ENCODE results near the gene FXYD3.
"Not testable (repeated sequence)": the region's sequence is repeated elsewhere in the genome, so short reads cannot be mapped to it uniquely, and the experiment has no call there.

The FXYD3 gene

GRCh38 chr19:35086455-35086854, 29.2 kb upstream of the FXYD3 start:
- no peak for DNase-seq (ENCODE audit: low read depth in 2 of 2)

DNA sequence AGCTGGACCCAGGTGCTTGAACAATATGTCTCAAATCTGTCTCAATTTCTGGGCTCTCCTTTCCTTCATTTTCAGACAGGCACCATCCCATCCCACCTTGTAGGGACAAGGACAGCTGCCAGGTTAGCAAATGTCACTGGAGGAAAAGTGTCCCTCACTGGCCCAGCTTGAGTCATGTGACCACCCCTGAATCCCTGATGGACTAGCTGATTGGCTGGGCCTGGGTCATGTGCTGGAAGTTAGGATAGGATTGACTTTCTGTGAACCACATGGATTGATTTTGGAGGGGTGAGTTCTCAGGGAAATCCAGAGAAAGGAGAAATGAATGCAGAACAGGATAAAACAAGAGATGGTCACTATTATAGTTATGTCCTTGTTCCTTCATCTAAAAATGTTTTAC, 28.2 kb upstream of the FXYD3 start:
- no peak for DNase-seq (ENCODE audit: low read depth in 2 of 2)

DNA sequence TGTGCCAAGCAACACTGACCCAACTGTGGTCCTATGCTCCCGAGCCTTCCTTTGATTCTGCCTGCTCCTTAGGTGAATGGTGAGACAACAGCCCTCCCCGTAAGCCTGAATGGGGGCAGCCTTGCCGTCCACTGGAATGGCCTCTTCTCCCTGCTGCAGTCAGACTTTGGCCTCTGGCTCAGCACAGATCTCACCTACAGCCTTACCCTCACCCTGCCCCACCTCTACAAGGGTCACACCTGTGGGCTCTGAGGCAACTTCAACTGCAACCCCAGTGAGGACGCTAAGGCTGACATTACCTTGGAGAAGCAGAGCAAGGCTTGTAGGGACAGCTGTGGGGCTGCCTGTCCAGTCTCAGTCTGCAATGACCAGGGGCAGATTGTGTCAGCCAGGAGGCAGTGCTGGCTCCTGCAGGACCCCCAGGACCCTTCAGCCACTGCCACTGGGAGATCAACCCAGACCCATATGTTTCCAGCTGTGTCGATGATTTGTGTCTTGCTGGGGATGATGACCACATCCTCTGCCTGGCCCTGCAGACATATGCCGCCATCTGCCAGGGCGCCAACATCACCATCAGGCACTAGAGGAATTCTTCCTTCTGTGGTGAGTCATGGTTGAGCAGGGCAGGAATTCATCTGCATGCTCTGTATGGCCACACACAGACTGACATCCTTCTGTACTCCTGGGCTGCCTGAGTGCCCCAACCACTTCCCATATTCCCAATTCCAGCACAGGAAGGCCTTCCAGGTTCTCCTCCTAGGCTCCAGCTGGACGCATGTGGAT, 27.3 kb upstream of the FXYD3 start:
- no peak for DNase-seq (ENCODE audit: low read depth in 2 of 2)

DNA sequence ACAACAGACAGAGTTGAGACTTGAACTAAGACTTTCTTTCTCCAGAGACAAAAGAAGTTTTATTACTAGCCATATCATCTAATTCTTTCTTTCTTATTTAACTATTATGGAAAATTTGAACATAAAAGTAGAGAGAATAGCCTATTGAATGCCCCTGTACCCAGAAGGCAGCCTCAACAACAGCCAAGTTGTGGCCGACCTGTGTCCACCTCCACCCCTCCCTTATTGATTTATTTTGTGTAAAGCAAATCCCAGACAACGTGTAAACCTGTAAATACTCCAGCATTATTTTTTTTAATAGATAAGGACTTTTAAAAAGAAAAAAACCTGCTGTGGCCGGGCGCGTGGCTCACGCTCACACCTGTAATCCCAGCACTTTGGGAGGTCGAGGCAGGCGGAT, 26.1 kb upstream of the FXYD3 start:
- no peak for DNase-seq (ENCODE audit: low read depth in 2 of 2)

DNA sequence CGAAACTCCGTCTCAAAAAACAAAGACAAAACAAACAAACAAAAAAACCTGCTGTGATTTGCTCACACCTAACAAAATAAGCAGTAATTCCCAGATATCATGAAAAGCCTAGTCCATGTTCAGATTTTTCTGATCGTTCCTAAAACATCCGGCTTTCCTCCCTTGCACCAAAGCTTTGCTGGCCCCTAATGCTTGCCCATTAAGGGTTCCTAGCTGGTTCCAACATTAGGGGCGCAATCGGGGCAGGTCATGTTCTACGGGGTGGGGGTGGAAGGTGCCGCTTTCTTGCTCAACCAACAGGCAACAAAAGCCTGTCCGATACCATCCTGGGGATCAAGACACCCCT, 25.5 kb upstream of the FXYD3 start:
- no peak for DNase-seq (ENCODE audit: low read depth in 2 of 2)

GRCh38 chr19:35090506-35091214, 25.0 kb upstream of the FXYD3 start:
- DNase-seq (ENCODE audit: low read depth in 2 of 2), result no peak

- no peak for DNase-seq (ENCODE audit: low read depth in 2 of 2)
Observed at GRCh38 chr19:35093430-35093829, 22.2 kb upstream of the FXYD3 start.

GRCh38 chr19:35093941-35094647, 21.5 kb upstream of the FXYD3 start:
- no peak for DNase-seq (ENCODE audit: low read depth in 2 of 2)

DNA sequence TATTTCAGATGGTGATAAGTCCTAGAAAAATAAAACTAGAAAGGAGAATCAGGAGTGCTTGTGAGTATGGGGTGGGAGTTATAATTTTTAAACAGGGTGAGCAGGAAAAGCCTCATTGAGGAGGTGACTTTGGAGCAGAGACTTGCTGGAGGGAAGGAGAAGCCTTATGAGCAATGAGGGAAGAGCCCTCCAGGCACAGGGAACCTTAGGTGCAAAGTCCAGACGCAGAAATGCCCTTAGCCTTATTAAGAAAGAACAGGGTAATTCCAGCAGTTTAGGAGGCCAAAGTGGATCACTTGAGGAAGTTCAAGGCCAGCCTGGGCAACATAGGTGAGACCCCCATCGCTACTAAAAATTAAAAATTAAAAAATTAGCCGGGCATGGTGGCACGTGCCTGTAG, 21.0 kb upstream of the FXYD3 start:
- no peak for DNase-seq (ENCODE audit: low read depth in 2 of 2)

- no peak for DNase-seq (ENCODE audit: low read depth in 2 of 2)
Observed at GRCh38 chr19:35095667-35096368, 19.8 kb upstream of the FXYD3 start.

- DNase-seq (ENCODE audit: low read depth in 2 of 2), result no peak
Observed at GRCh38 chr19:35098413-35099049, 17.1 kb upstream of the FXYD3 start.

GRCh38 chr19:35099155-35099896, 16.3 kb upstream of the FXYD3 start:
- no peak for DNase-seq (ENCODE audit: low read depth in 2 of 2)

GRCh38 chr19:35099897-35100275, 15.7 kb upstream of the FXYD3 start:
- DNase-seq (ENCODE audit: low read depth in 2 of 2), result no peak

- no peak for DNase-seq (ENCODE audit: low read depth in 2 of 2)
Observed at GRCh38 chr19:35100588-35101533, 14.8 kb upstream of the FXYD3 start.

GRCh38 chr19:35101949-35102348, 13.7 kb upstream of the FXYD3 start:
- not testable (repeated sequence) for DNase-seq (ENCODE audit: low read depth in 2 of 2)

GRCh38 chr19:35103614-35104013, 12.0 kb upstream of the FXYD3 start:
- not testable (repeated sequence) for DNase-seq (ENCODE audit: low read depth in 2 of 2)

- no peak for DNase-seq (ENCODE audit: low read depth in 2 of 2)
Observed at GRCh38 chr19:35104361-35104760, 11.3 kb upstream of the FXYD3 start.

- DNase-seq (ENCODE audit: low read depth in 2 of 2), result no peak
Observed at GRCh38 chr19:35105047-35105410, 10.6 kb upstream of the FXYD3 start.

- no peak for DNase-seq (ENCODE audit: low read depth in 2 of 2)
Observed at GRCh38 chr19:35105411-35106290, 10.0 kb upstream of the FXYD3 start.
